Measurements from ENCODE around the gene DUSP19.
"Not testable (repeated sequence)": the region's sequence is repeated elsewhere in the genome, so short reads cannot be mapped to it uniquely, and the experiment has no call there.

Gene DUSP19

GRCh38 chr2:183078464-183079138, at the start of gene DUSP19:
DUSP19 (plus strand) TSS chr2:183078747; CDS start chr2:183078934, 187 bp downstream.
- peak; percentile 66 to 73 for DNase-seq (ENCODE audit: low read depth in 2 of 2)

GRCh38 chr2:183029219-183029618, 49.3 kb upstream of the DUSP19 start:
- no peak for DNase-seq (ENCODE audit: low read depth in 2 of 2)

GRCh38 chr2:183031911-183032794, 46.4 kb upstream of the DUSP19 start:
- no peak for DNase-seq (ENCODE audit: low read depth in 2 of 2)

GRCh38 chr2:183033951-183034350, 44.6 kb upstream of the DUSP19 start:
- DNase-seq (ENCODE audit: low read depth in 2 of 2) = no peak

GRCh38 chr2:183034806-183035205, 43.7 kb upstream of the DUSP19 start:
- no peak for DNase-seq (ENCODE audit: low read depth in 2 of 2)

GRCh38 chr2:183035298-183035953, 43.1 kb upstream of the DUSP19 start:
- no peak for DNase-seq (ENCODE audit: low read depth in 2 of 2)

- no peak for DNase-seq (ENCODE audit: low read depth in 2 of 2)
Observed at GRCh38 chr2:183035954-183036669, 42.4 kb upstream of the DUSP19 start.

GRCh38 chr2:183037074-183037552, 41.4 kb upstream of the DUSP19 start:
- DNase-seq (ENCODE audit: low read depth in 2 of 2) = no peak

- peak; percentile 3 to 19 for DNase-seq (ENCODE audit: low read depth in 2 of 2)
Observed at GRCh38 chr2:183037553-183038340, 40.8 kb upstream of the DUSP19 start.

- DNase-seq (ENCODE audit: low read depth in 2 of 2) = peak; percentile 76 to 82
Observed at GRCh38 chr2:183038341-183039300, 39.9 kb upstream of the DUSP19 start, which contains the start of gene NCKAP1. NCKAP1 (minus strand) TSS chr2:183038457; CDS start chr2:183038099, 358 bp downstream.

- no peak for DNase-seq (ENCODE audit: low read depth in 2 of 2)
Observed at GRCh38 chr2:183040604-183041003, 37.9 kb upstream of the DUSP19 start.

GRCh38 chr2:183043580-183043979, 35.0 kb upstream of the DUSP19 start:
- not testable (repeated sequence) for DNase-seq (ENCODE audit: low read depth in 2 of 2)

GRCh38 chr2:183047486-183048125, 30.9 kb upstream of the DUSP19 start:
- not testable (repeated sequence) for DNase-seq (ENCODE audit: low read depth in 2 of 2)

- no peak for DNase-seq (ENCODE audit: low read depth in 2 of 2)
Observed at GRCh38 chr2:183049420-183049819, 29.1 kb upstream of the DUSP19 start.

- no peak for DNase-seq (ENCODE audit: low read depth in 2 of 2)
Observed at GRCh38 chr2:183057333-183057985, 21.1 kb upstream of the DUSP19 start.

GRCh38 chr2:183059561-183059960, 19.0 kb upstream of the DUSP19 start:
- no peak for DNase-seq (ENCODE audit: low read depth in 2 of 2)

GRCh38 chr2:183060571-183061231, 17.8 kb upstream of the DUSP19 start:
- no peak for DNase-seq (ENCODE audit: low read depth in 2 of 2)

- no peak for DNase-seq (ENCODE audit: low read depth in 2 of 2)
Observed at GRCh38 chr2:183063083-183063482, 15.5 kb upstream of the DUSP19 start.
